HL-60/S4 treated with retinoic acid at 250 ng/mL for 4 days and 3 days (cell line): ENCODE data around the gene SLC25A26.

Experiments
- in situ Hi-C: fragments of 300-500 bp; cut with MboI; formaldehyde crosslinking; loops from 2 replicates; pipeline ENCODE4 v1.7.0; 2022; ENCODE audit warnings: low sequenced_read_pairs

The SLC25A26 gene

DNA sequence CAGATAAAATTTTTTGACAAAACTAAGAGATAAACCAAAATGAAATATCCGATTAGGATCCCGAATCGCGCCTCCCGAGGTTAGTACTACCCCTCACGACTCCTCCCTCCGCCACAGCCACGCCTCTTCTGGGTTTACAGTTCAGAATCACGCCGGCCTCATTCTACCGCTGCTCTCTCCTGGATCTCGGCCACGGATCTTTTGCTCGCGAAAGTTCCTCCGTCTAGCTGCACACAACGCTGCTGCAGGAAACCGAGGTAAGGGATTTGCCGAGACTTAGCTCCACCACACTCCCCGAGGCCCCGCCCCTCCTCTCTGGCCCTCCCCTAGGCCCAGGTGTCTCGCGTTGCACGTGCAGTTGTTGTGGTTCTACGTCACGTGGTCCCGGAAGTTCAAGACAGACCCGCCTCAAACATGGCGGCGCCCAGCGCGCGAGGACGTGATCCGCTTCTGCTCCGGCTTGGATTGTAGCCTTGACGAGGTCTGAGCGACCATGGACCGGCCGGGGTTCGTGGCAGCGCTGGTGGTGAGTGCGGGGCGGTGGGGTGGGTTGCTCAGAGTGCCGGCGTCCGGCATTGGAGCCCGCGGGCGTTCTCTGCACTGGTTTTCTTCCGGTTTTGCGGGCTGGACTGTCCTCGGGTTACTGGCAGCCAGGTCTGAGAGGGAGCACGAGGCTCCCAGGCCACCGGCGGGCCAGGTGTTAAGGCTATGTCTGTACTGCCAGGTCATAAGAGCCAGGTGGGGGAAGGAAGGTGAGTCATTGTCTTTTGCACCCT is at the start of gene SLC25A26:
SLC25A26 (plus strand) TSS at position 400 of the 776 bp plus-strand sequence; CDS start at position 494, 94 bp downstream.
- in situ Hi-C loops = no loop called here

GRCh38 chr3:66172394-66172793 is 48.4 kb upstream of the SLC25A26 start:
- in situ Hi-C loops = no loop called here

DNA sequence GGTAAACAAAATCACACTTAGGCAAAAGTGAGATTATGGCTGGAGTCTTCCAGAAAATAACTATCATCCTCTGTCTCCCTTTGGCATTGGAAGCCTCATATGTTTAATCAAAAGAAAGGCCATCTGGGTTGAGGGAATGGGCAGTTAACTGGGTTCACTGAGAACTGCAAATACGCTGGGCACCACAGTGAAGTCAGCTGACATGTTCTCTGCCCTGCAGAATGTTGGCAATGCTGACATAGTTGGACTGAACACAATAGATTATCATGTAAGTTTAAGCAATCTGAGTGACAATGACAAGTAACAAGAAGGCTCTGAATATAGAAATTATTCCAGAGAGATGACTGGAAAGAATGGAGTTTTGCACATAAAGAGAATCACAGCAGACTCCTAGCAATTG is 43.8 kb upstream of the SLC25A26 start:
- in situ Hi-C loops = no loop called here

DNA sequence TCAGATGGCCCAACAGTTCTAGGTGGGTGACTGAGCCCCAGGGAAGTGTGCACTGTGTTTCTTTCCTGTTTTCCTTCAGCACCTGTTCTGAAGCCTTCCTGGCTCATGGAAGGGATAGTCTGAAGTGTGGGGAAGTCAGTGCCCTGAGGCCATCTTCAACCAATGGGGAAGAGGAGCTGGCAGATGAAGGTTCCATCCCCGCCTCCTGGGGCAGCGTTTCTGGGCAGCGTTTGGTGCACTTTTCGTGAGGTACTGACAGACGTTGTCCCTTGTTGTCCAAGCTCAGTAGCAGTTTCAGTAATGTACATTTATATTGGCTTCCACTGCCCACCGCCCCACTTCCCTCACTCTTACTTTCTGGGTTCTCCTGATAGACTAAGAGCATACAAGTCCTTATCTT is 42.6 kb upstream of the SLC25A26 start:
- in situ Hi-C loops = no loop called here

- in situ Hi-C loops = no loop called here
These were observed 41.0 kb upstream of the SLC25A26 start for GRCh38 chr3:66179793-66180192.

GRCh38 chr3:66181764-66182163 is 39.0 kb upstream of the SLC25A26 start:
- in situ Hi-C loops = no loop called here

GRCh38 chr3:66182246-66182645 is 38.6 kb upstream of the SLC25A26 start:
- in situ Hi-C loops = no loop called here

- in situ Hi-C loops = no loop called here
These were observed 34.3 kb upstream of the SLC25A26 start for GRCh38 chr3:66186545-66186944.

- in situ Hi-C loops = no loop called here
These were observed 25.4 kb upstream of the SLC25A26 start for GRCh38 chr3:66195347-66195783.

DNA sequence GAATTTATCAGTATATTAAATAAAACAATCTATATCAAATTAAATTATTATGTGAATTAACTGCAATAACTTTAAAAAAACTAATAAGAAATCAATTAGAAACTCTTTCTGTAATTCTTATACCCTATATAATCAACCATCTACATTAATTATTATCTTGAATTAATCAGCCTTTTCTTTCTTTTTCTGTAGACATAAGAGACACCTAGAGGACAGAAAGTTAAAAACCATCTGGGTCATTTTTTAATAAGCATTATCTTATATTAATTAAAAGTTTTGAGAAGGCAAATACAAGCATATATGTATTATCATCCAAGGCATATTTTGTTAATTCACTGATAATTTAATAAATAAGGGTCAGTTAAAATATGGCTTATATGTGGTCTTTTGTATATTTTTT is 24.2 kb upstream of the SLC25A26 start:
- in situ Hi-C loops = no loop called here

- in situ Hi-C loops = no loop called here
These were observed 22.2 kb upstream of the SLC25A26 start for GRCh38 chr3:66198437-66199088.

DNA sequence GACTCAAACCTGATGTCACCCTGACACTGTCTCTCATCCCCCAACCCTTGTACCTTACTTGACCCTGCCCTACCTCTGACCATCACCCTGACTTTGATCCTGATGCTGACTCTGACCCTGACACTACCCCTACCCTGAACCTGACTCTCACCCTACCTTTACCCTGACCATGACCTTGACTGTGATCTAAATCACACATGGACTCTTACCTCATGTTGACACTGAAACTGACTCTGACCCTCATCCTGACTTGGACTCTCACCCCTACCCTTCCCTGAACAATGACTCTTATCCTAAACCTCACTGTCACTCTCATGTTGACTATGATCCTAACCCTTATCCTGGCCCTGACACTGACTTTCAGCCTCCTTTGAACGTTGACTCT is 21.7 kb upstream of the SLC25A26 start:
- in situ Hi-C loops = no loop called here

DNA sequence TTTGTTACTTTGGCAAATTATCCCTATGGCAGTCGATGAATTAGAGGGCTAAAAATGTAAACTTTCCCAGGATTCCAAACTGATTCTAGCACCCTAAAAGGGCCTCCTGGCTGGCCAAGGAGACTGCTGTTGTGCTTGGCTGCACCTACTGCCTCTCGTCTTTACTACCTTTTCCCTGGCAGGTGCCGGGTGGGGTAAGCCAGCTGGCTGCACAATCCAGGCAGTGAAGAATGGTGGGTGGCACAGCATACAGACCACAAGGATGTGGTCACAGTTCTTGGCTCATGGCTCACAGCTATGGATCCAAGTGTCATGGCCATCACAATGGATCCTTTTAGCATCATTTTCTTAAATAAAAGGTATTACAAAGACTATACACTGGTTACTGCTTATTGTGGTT is 20.7 kb upstream of the SLC25A26 start:
- in situ Hi-C loops = no loop called here

DNA sequence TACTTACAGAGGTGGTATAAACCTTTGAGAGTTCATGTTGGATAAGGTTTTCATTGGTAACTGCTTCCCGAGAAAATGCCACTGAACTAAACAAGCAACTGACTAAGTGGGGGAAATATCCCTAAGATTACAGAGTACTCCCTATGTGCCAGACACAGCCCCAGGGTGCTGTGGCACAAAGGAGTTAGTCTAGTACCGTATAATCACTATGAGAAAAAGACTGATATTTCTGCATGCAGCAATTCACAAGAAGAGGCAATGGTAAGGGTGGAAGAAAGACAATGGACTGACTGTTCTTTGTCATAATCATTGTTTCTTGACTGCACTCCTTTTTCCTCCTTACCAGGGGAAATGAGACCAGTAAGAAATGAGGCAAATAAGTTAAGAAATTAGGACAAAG is 20.0 kb upstream of the SLC25A26 start:
- in situ Hi-C loops = no loop called here

DNA sequence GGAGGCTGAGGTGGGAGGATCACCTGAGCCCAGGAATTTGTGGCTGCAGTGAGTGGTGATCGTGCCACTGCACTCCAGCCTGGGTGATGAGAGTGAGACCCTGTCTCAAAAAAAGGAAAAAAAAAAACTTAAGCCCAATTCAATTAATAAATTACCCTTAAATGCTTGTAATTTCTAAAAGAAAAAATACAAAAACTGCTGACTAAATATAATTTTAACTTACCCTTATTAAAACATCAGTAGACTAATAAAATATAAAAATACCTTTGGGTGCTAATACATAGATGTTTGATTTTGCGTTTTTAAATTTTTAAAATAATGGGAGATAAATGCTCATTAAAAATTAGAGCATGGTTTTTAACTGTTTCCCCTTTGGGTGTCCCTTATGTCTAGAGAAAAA is 17.5 kb upstream of the SLC25A26 start:
- in situ Hi-C loops = no loop called here

- in situ Hi-C loops = no loop called here
These were observed 14.0 kb upstream of the SLC25A26 start for GRCh38 chr3:66206806-66207205.

DNA sequence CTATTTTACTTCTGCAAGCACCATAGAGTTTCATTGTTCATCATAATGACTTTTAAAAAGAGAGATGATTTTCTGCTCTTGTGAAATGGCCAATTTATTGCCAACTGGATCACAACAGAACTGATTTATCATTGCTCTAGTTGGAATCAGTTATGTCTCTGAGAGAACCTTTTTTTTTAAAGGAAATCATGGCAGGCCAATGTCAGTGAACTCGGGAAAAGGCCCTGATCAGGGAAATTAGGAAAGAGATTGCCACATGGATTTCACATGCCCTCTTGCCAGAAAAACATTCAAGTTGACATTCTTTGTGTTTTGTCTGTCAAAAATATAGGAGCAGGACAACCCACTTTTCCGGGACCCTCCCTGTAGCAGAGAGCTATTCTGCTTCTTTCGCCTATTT is 12.6 kb upstream of the SLC25A26 start:
- in situ Hi-C loops = no loop called here

DNA sequence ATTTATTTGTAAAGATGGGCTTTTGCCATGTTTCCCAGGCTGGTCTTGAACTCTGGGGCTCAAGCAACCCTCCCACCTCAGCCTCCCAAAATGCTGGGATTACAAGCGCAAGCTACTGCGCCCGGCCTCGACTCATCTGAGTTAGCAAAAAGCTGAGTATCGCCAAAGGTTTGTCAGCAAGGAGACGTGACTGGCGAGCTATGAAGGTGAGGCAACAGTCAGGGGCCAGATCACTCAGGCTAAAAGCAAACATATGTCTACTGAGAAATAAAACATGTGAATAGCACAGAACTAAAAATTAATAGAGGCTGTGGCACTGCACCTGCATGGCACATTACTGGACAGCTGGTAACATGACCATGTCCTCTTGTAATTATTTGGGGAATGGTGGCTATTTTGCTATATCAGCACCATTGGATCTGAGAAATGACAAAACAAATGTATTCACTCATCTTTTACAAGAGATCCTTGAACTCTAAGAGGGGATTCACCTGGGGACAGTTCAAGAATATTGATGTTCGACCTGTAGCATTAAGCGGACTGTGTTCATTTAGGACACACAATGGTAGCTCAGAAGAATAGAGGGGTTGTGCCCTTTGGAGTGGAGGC is 10.0 kb upstream of the SLC25A26 start:
- in situ Hi-C loops = no loop called here

DNA sequence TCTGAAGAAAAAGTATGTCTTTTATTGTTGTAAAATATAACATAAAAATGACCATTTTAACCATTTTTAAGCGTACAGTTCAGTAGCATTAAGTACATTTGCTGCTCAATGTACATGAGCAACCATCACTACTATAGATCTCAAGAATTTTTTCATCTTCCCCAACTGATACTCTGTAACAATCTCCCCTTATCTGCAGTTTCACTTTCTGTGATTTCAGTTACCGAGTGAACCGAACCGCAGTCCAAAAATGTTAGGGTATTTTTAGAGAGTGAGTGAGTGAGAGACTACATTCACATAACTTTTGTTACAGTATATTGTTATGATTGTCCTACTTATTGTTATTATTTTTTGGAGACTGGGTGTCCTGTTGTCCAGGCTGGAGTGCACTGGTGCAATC is 9.0 kb upstream of the SLC25A26 start:
- in situ Hi-C loops = no loop called here

- in situ Hi-C loops = no loop called here
These were observed 5.7 kb upstream of the SLC25A26 start for GRCh38 chr3:66215106-66215505.

DNA sequence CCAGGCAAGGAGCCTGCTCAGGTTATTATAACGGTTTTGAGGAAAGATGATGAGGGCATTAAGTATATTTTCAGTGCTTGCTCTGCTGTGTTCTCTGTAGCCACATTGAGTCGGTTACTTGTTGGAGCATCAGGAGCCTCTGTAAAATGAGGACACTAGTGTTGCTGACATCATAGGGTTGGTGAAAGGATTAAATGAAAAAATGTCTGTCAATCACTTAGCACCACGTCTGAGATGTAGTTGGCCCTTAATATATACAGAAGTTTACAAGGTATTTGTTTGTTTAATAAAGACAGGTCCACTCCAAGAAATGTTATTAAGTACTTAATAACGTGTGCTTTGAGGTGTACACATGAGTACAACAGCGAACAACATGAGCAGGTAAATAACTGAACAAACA is 735 bp upstream of the SLC25A26 start:
- in situ Hi-C loops = no loop called here

DNA sequence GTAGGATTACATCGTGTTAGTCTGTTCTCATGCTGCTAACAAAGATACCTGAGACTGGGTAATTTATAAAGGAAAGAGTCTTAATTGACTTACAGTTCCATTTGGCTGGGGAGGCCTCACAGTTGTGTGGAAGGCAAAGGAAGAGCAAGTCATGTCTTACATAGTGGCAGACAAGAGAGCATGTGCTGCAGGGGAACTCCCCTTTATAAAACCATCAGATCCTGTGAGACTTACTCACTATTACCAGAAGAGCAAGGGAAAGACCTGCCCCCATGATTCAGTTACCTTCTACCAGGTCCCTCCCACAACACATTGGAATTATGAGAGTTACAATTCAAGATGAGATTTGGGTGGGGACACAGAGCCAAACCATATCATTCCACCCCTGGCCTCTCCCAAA is 3.4 kb downstream of the SLC25A26 start:
- in situ Hi-C loops = no loop called here
